GM12875 (cell line): Measurements from ENCODE around the gene FAM162A.
"Not testable (repeated sequence)": the region's sequence is repeated elsewhere in the genome, so short reads cannot be mapped to it uniquely, and the experiment has no call there.

ENCODE experiments used
- H3K4me3 ChIP-seq: one replicate; pipeline ENCODE4 v1.5.1; 2011; ENCODE audit warnings: low read depth, low read length, control low read depth
- TF ChIP-seq, protein P1 (sequence below): IDR thresholded peaks from 2 replicates; pipeline ENCODE4 v1.5.1; 2011; ENCODE audit warnings: low read depth, mild to moderate bottlenecking, control low read depth, inconsistent platforms, low read length, moderate library complexity, borderline replicate concordance; ENCODE audit not compliant: insufficient read depth

Gene FAM162A

DNA sequence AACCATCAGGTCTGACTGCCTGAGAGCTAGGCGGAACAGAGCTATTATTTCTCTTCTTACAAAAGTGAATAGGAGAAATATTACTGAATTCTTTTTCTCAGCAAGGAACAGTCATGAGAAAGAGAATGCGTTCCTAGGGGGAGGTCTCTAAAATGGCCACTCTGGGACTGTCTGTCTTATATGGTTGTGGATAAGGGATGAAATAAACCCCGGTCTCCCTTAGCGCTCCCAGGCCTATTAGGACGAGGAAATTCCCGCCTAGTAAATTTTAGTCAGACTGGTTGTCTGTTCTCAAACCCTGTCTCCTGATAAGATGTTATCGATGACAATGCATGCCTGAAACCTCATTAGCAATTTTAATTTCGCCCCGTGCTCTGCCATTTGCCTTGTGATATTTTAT is 52.0 kb downstream of the FAM162A start:
- TF ChIP-seq, protein P1, sequence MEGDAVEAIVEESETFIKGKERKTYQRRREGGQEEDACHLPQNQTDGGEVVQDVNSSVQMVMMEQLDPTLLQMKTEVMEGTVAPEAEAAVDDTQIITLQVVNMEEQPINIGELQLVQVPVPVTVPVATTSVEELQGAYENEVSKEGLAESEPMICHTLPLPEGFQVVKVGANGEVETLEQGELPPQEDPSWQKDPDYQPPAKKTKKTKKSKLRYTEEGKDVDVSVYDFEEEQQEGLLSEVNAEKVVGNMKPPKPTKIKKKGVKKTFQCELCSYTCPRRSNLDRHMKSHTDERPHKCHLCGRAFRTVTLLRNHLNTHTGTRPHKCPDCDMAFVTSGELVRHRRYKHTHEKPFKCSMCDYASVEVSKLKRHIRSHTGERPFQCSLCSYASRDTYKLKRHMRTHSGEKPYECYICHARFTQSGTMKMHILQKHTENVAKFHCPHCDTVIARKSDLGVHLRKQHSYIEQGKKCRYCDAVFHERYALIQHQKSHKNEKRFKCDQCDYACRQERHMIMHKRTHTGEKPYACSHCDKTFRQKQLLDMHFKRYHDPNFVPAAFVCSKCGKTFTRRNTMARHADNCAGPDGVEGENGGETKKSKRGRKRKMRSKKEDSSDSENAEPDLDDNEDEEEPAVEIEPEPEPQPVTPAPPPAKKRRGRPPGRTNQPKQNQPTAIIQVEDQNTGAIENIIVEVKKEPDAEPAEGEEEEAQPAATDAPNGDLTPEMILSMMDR, result no peak
- H3K4me3 ChIP-seq, result no peak overlapping the region

DNA sequence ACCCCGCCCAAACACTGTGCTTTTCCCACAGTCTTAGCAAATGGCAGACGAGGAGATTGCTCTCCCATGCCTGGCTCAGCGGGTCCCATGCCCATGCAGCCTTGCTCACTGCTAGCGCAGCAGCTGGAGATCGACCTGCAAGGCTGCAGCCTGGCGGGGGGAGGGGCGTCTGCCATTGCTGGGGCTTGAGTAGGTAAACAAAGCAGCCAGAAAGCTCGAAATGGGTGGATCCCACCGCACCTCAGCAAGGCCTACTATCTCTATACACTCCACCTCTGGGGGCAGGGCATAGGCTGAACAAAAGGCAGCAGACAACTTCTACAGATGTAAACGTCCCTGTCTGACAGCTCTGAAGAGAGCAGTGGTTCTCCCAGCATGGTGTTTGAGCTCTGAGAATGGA is 59.1 kb downstream of the FAM162A start:
- TF ChIP-seq, protein P1, result no peak
- no peak overlapping the region for H3K4me3 ChIP-seq

DNA sequence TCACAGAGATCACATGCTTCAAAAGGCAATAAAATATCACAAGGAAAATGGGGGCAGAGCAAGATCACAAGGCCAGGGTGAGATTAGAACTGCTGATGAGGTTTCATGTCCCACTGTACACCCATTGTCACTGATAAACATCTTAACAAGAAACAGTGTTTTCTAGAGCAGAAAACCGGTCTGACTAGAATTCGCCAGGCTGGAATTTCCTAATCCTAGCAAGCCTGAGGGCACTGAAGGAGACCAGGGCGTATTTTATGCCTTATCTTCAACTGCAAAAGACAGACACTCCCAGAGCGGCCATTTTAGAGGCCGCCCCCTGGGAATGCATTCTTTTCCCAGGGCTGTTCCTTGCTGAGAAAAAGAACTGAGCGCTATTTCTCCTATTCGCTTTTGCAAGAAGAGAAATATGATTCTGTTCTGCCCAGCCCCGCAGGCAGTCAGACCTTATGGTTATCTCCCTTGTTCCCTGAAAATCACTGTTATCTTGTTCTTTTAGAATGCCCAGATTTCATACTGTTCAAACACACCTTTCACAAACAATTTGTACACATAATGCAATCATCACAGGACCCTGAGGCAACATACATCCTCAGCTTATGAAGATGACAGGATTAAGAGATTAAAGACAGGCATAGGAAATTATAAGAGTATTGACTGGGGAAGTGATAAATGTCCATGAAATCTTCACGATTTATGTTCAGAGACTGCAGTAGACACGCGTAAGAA is 59.9 kb downstream of the FAM162A start:
- not testable (repeated sequence) for H3K4me3 ChIP-seq

GRCh38 chr3:122444491-122444887 is 60.5 kb downstream of the FAM162A start:
- H3K4me3 ChIP-seq, result not testable (repeated sequence)

DNA sequence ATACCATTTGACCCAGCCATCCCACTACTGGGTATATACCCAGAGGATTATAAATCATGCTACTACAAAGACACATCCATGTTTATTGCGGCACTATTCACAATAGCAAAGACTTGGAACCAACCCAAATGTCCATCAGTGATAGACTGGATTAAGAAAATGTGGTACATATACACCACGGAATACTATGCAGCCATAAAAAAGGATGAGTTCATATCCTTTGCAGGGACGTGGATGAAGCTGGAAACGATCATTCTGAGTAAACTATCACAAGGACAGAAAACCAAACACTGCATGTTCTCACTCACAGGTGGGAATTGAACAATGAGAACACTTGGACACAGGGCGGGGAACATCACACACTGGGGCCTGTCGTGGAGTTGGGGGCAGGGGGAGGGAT is 64.2 kb downstream of the FAM162A start:
- not testable (repeated sequence) for H3K4me3 ChIP-seq

DNA sequence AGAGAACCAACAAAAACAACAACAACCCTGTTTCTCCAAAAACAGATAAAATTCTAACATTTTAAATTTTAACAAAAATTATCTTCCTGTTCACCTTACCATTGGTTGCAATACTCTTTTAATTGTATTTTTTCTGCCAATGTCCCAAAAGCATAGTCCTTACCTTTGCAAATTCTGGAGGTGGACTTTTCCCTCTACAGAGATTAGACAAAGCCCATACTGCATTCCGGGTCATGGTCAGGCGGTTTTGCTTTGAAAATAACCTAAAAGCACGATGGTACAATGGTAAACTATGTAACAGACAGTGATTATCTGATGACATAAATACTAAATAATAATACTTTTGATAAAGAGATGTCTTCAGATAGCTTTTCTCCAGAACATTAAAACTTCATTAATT is 67.4 kb downstream of the FAM162A start:
- TF ChIP-seq, protein P1, result no peak
- H3K4me3 ChIP-seq, result no peak overlapping the region

DNA sequence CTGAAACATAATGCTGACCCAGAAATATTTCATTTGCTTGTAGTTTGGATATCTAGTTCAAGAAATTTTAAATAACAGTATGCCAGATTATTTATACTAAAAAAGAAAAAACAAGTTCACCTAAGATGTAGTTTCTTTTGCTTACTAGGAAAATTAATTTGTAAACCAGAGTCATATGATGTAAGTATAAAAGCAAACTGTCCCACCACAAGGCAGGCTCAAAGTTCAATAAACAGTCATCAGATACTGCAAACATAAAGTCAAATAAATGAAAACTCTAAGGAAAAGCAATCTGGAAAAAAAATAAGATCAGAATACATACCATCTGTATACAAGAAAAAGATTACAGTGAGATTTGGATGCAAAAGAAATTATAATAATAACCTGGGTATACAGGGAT is 72.1 kb downstream of the FAM162A start:
- H3K4me3 ChIP-seq, result no peak overlapping the region
- TF ChIP-seq, protein P1, result no peak

- TF ChIP-seq, protein P1, result no peak
- H3K4me3 ChIP-seq, result no peak overlapping the region
These were observed 73.7 kb downstream of the FAM162A start for GRCh38 chr3:122457706-122458105.

DNA sequence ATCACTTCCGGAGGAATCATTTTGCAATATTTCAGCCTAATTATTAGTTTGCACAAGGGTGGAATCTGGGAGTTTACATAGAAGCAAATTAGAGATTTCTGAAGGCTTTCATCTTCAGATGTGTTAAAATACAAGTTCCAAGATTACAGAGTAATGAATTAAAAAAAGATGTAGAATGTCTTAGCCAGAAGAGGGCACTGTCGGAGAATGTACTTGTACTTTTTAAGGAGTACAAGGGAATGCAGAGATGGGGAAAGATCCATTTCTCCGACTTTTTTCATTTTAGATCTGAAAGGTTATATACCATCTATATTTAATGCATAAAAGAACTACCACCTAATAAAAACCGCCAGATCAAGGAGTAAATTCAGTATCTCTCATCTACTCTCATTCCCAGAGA is 75.0 kb downstream of the FAM162A start:
- TF ChIP-seq, protein P1, result peak; percentile 23; the same call in 1 of the 2 replicates
- H3K4me3 ChIP-seq, result no peak overlapping the region
